Sigmoid colon (tissue), 7 donors: ENCODE results near the gene AFAP1. TPM values are rescaled to one million over a fixed set of nuclear protein-coding genes. Genes with fewer than 3 reads are reported as not detected.

Experiments used
- DNase-seq: peaks from one replicate; pipeline ENCODE4 v3.0.0-alpha.2; 2019
- H3K27ac ChIP-seq, 4 donors: fragments of 200-600 bp; sonication (generic); one replicate each; pipeline ENCODE4 v1.5.1; 2016 to 2019; ENCODE audit warnings: mild to moderate bottlenecking in 1 of 4
- H3K27me3 ChIP-seq, 3 donors: fragments of 200-600 bp; sonication (generic); one replicate each; pipeline ENCODE4 v1.5.1; 2019; ENCODE audit warnings: mild to moderate bottlenecking in 1 of 3
- H3K36me3 ChIP-seq, 4 donors: fragments of 200-600 bp; sonication (generic); one replicate each; pipeline ENCODE4 v1.5.1; 2016 to 2019
- H3K4me1 ChIP-seq, 4 donors: fragments of 200-600 bp; sonication (generic); one replicate each; pipeline ENCODE4 v1.5.1; 2017 to 2019
- H3K4me3 ChIP-seq, 4 donors: fragments of 200-600 bp; sonication (generic); one replicate each; pipeline ENCODE4 v1.5.1; 2017 to 2019; ENCODE audit warnings: mild to moderate bottlenecking in 2 of 4, moderate library complexity in 1 of 4
- H3K9me3 ChIP-seq, 4 donors: fragments of 200-600 bp in 3 of 4; sonication (generic) in 3 of 4; one replicate each; pipeline versions ENCODE4 v1.5.1 to v1.6.1; 2013 to 2019
- CTCF ChIP-seq, 4 experiments: fragments of 450-650 bp in 3 of 4; fragments of 200-600 bp in 1 of 4; IDR thresholded peaks; one replicate each; pipeline ENCODE4 v1.5.1; 2016 to 2019; ENCODE audit warnings: antibody characterized with exemption in 4 of 4, mild to moderate bottlenecking in 3 of 4, moderate library complexity in 2 of 4
- EP300 ChIP-seq, 4 donors: sonication (generic); formaldehyde crosslinking; IDR thresholded peaks; one replicate each; pipeline ENCODE4 v1.6.1; 2017; ENCODE audit warnings: antibody characterized with exemption in 4 of 4
- POLR2A ChIP-seq, 2 donors: fragments of 450-650 bp; IDR thresholded peaks; one replicate each; pipeline ENCODE4 v1.6.1; 2016; ENCODE audit warnings: antibody characterized with exemption in 2 of 2, mild to moderate bottlenecking in 2 of 2, moderate library complexity in 2 of 2
- POLR2AphosphoS5 ChIP-seq, 4 donors: sonication (generic); formaldehyde crosslinking; IDR thresholded peaks; one replicate each; pipeline ENCODE4 v1.6.1; 2017; ENCODE audit warnings: antibody characterized with exemption in 4 of 4
- WGBS, 2 donors: extraction: QIAGEN DNeasy Blood & Tissue Kit; methylation state at CpG; one replicate each; pipeline ENCODE4 v1.1.7; 2013; 5-methylcytosine and 5-hydroxymethylcytosine counted together
- intact Hi-C: fragments of 100-400 bp; cut with DNase I; formaldehyde crosslinking; loops from one replicate; pipeline ENCODE4 v1.15.1; 2023
- polyA plus RNA-seq, 3 donors: library from polyadenylated mRNA; stranded (reverse); fragments of 200-250 nt; gene quantifications; one replicate each; pipeline ENCODE4 v1.2.3, GENCODE V29; 2013
- total RNA-seq, 4 donors: library from RNA; depleted of rRNA; stranded (reverse); fragments of >200 nt; gene quantifications; one replicate each; pipeline ENCODE4 v1.1.0, GENCODE V29; 2016
- donor health status: healthy with polysubstance abuse.
- donor health status: Bipolar disorder and iron deficiency.
- donor health status: healthy.

The AFAP1 gene
- total and polyA plus RNA-seq, 7 donors, result 7.6 to 51.3 (median 24.0) TPM

- no peak overlapping the region for H3K4me3 ChIP-seq
- TF ChIP-seq EP300 (IDR thresholded peaks at IDR 0.05) (no peak), POLR2AphosphoS5 (IDR thresholded peaks at IDR 0.05) (no peak), CTCF (IDR thresholded peaks at IDR 0.05) (no peak), POLR2A (IDR thresholded peaks at IDR 0.05) (no peak)
- peak overlapping the region in 3 of 4 donors; percentile 39 to 65 (median 64) for H3K27ac ChIP-seq
- no peaks in the 10 kb centered on the region for H3K36me3 ChIP-seq
- H3K27me3 ChIP-seq, result no peaks in the 10 kb centered on the region
- intact Hi-C loops, result loop anchor here (5.0 kb wide), 1 partner anchor 166 kb away; no protein-coding TSS in a partner anchor
- no peak for DNase-seq
- peaks cover 0 to 58% (median 46%) of the 10 kb centered on the region in 4 donors for H3K4me1 ChIP-seq
- 24 to 70% methylated on average over 10 of the region's 10 CpGs for WGBS, 2 donors
- H3K9me3 ChIP-seq, result no peaks in the 10 kb centered on the region
Observed at GRCh38 chr4:7973545-7973981, 33.9 kb upstream of the AFAP1 start.

GRCh38 chr4:7971881-7972500 lies 32.3 kb upstream of the AFAP1 start:
- Histone ChIP-seq H3K9me3 (no peaks in the 10 kb centered on the region), H3K4me3 (no peak overlapping the region), H3K27ac (peak overlapping the region in 2 of 4 donors; percentile 13 to 49), H3K36me3 (no peaks in the 10 kb centered on the region), H3K27me3 (no peaks in the 10 kb centered on the region), H3K4me1 (peaks cover 0 to 62% (median 48%) of the 10 kb centered on the region in 4 donors)
- intact Hi-C loops, result loop anchor here (5.0 kb wide), 1 partner anchor 165 kb away; no protein-coding TSS in a partner anchor
- 19 to 72% methylated on average over 13 of the region's 13 CpGs for WGBS, 2 donors
- TF ChIP-seq POLR2A (IDR thresholded peaks at IDR 0.05), result no peak
- no peak for TF ChIP-seq POLR2AphosphoS5 (IDR thresholded peaks at IDR 0.05)
- no peak for TF ChIP-seq EP300 (IDR thresholded peaks at IDR 0.05)
- no peak for TF ChIP-seq CTCF (IDR thresholded peaks at IDR 0.05)
- no peak for DNase-seq

GRCh38 chr4:7971159-7971631 lies 31.5 kb upstream of the AFAP1 start:
- Histone ChIP-seq H3K4me1 (peaks cover 0 to 57% (median 48%) of the 10 kb centered on the region in 4 donors), H3K4me3 (no peak overlapping the region), H3K27me3 (no peaks in the 10 kb centered on the region), H3K9me3 (no peaks in the 10 kb centered on the region), H3K36me3 (no peaks in the 10 kb centered on the region), H3K27ac (peak overlapping the region; percentile 62 to 79 (median 75))
- intact Hi-C loops, result loop anchor here (5.0 kb wide), 1 partner anchor 164 kb away; no protein-coding TSS in a partner anchor
- WGBS, 2 donors, result 32 to 64% methylated on average over 2 of the region's 2 CpGs
- TF ChIP-seq POLR2AphosphoS5 (IDR thresholded peaks at IDR 0.05), result no peak
- TF ChIP-seq CTCF (IDR thresholded peaks at IDR 0.05), result no peak
- no peak for TF ChIP-seq POLR2A (IDR thresholded peaks at IDR 0.05)
- TF ChIP-seq EP300 (IDR thresholded peaks at IDR 0.05), result no peak
- DNase-seq, result no peak

- peak overlapping the region; percentile 62 to 79 (median 75) for H3K27ac ChIP-seq
- DNase-seq, result no peak
- no peaks in the 10 kb centered on the region for H3K36me3 ChIP-seq
- intact Hi-C loops, result loop anchor here (5.0 kb wide), 1 partner anchor 163 kb away; no protein-coding TSS in a partner anchor
- H3K9me3 ChIP-seq, result no peaks in the 10 kb centered on the region
- H3K4me1 ChIP-seq, result peaks cover 0 to 62% (median 48%) of the 10 kb centered on the region in 4 donors
- no peak overlapping the region for H3K4me3 ChIP-seq
- 23 to 50% methylated on average over 13 of the region's 13 CpGs for WGBS, 2 donors
- H3K27me3 ChIP-seq, result no peaks in the 10 kb centered on the region
- TF ChIP-seq EP300 (IDR thresholded peaks at IDR 0.05) (no peak), POLR2AphosphoS5 (IDR thresholded peaks at IDR 0.05) (no peak), CTCF (IDR thresholded peaks at IDR 0.05) (no peak), POLR2A (IDR thresholded peaks at IDR 0.05) (no peak)
Observed at GRCh38 chr4:7970361-7970946, 30.8 kb upstream of the AFAP1 start.
